H9 (cell line): ENCODE data around the gene RAB1A. TPM values are rescaled to one million over a fixed set of nuclear protein-coding genes. Genes with fewer than 3 reads are reported as not detected.

ENCODE experiments used
- DNase-seq: peaks from one replicate; pipeline ENCODE4 v3.0.0-alpha.2; 2017
- H2AFZ ChIP-seq: one replicate; pipeline ENCODE4 v1.6.1; 2013; ENCODE audit warnings: mild to moderate bottlenecking, low read length, control low read depth, moderate library complexity
- H2AK5ac ChIP-seq: 2 replicates; pipeline ENCODE4 v1.6.1; 2013; ENCODE audit warnings: low read length, control low read depth, mixed read lengths; ENCODE audit not compliant: insufficient read length
- H2BK120ac ChIP-seq: one replicate; pipeline ENCODE4 v1.6.1; 2013; ENCODE audit warnings: low read depth, mild to moderate bottlenecking, low read length, control low read depth, inconsistent platforms; ENCODE audit not compliant: poor library complexity, severe bottlenecking
- H2BK12ac ChIP-seq: 2 replicates; pipeline ENCODE4 v1.6.1; 2013; ENCODE audit warnings: low read length, control low read depth, mixed read lengths, low read depth; ENCODE audit not compliant: insufficient read length
- H2BK15ac ChIP-seq: 2 replicates; pipeline ENCODE4 v1.6.1; 2013; ENCODE audit warnings: low read depth, low read length, control low read depth
- H2BK20ac ChIP-seq: one replicate; pipeline ENCODE4 v1.6.1; 2013; ENCODE audit warnings: low read depth, mild to moderate bottlenecking, low read length, control low read depth, inconsistent platforms; ENCODE audit not compliant: poor library complexity, severe bottlenecking
- H2BK5ac ChIP-seq: 2 replicates; pipeline ENCODE4 v1.6.1; 2013; ENCODE audit warnings: low read length, control low read depth, mixed read lengths; ENCODE audit not compliant: insufficient read length
- H3K14ac ChIP-seq: 2 replicates; pipeline ENCODE4 v1.6.1; 2013; ENCODE audit warnings: low read length, control low read depth; ENCODE audit not compliant: insufficient read depth
- H3K18ac ChIP-seq: 2 replicates; pipeline ENCODE4 v1.6.1; 2013; ENCODE audit warnings: low read depth, mild to moderate bottlenecking, mixed read lengths, low read length, control low read depth; ENCODE audit not compliant: insufficient read length
- H3K23ac ChIP-seq: 2 replicates; pipeline ENCODE4 v1.6.1; 2013; ENCODE audit warnings: low read length, control low read depth, mixed read lengths, low read depth; ENCODE audit not compliant: insufficient read length
- H3K23me2 ChIP-seq: 2 replicates; pipeline ENCODE4 v1.6.1; 2013; ENCODE audit warnings: low read depth, mild to moderate bottlenecking, mixed read lengths, low read length, control low read depth; ENCODE audit not compliant: insufficient read length, poor library complexity, severe bottlenecking
- H3K27ac ChIP-seq: 2 replicates; pipeline ENCODE4 v1.5.1; 2013; ENCODE audit warnings: low read length, control low read depth, mixed read lengths, low read depth; ENCODE audit not compliant: insufficient read length
- H3K27me3 ChIP-seq: 2 replicates; pipeline ENCODE4 v1.6.1; 2013; ENCODE audit warnings: low read length, control low read depth, inconsistent platforms; ENCODE audit not compliant: insufficient read depth
- H3K4ac ChIP-seq: 2 replicates; pipeline ENCODE4 v1.6.1; 2013; ENCODE audit warnings: low read depth, mild to moderate bottlenecking, control low read depth, inconsistent platforms, low read length, moderate library complexity
- H3K4me1 ChIP-seq: 2 replicates; pipeline ENCODE4 v1.6.1; 2013; ENCODE audit warnings: low read length, control low read depth, inconsistent platforms; ENCODE audit not compliant: insufficient read depth
- H3K4me2 ChIP-seq: 2 replicates; pipeline ENCODE4 v1.6.1; 2013; ENCODE audit warnings: low read length, control low read depth, mixed read lengths; ENCODE audit not compliant: insufficient read length, insufficient read depth
- H3K56ac ChIP-seq: 2 replicates; pipeline ENCODE4 v1.6.1; 2013; ENCODE audit warnings: low read depth, mild to moderate bottlenecking, mixed read lengths, low read length, control low read depth; ENCODE audit not compliant: insufficient read length
- H3K79me1 ChIP-seq: 2 replicates; pipeline ENCODE4 v1.6.1; 2013; ENCODE audit warnings: low read depth, mild to moderate bottlenecking, moderate library complexity, low read length, control low read depth, inconsistent platforms; ENCODE audit not compliant: insufficient read depth, poor library complexity, severe bottlenecking
- H3K79me2 ChIP-seq: 2 replicates; pipeline ENCODE4 v1.6.1; 2013; ENCODE audit warnings: low read length, control low read depth, inconsistent platforms; ENCODE audit not compliant: insufficient read depth
- H3K9ac ChIP-seq: 2 replicates; pipeline ENCODE4 v1.6.1; 2013; ENCODE audit warnings: low read length, control low read depth, mixed read lengths; ENCODE audit not compliant: insufficient read length; ENCODE audit errors: extremely low read depth
- H3K9me3 ChIP-seq: one replicate; pipeline ENCODE4 v1.6.1; 2013; ENCODE audit warnings: low read depth, low read length, inconsistent platforms; ENCODE audit not compliant: control insufficient read depth
- H3T11ph ChIP-seq: one replicate; pipeline ENCODE4 v1.6.1; 2013; ENCODE audit warnings: mild to moderate bottlenecking, low read length, control low read depth, inconsistent platforms
- H4K20me1 ChIP-seq: one replicate; pipeline ENCODE4 v1.6.1; 2013; ENCODE audit not compliant: control insufficient read depth, insufficient read length, insufficient read depth
- H4K5ac ChIP-seq: 2 replicates; pipeline ENCODE4 v1.6.1; 2013; ENCODE audit warnings: low read depth, mild to moderate bottlenecking, mixed read lengths, low read length, control low read depth; ENCODE audit not compliant: insufficient read length
- H4K8ac ChIP-seq: replicated peaks from 2 replicates; pipeline ENCODE4 v1.6.1; 2013; ENCODE audit warnings: low read length, control low read depth, mixed read lengths, low read depth; ENCODE audit not compliant: insufficient read length
- H4K91ac ChIP-seq: 2 replicates; pipeline ENCODE4 v1.6.1; 2013; ENCODE audit warnings: low read depth, mild to moderate bottlenecking, moderate library complexity, mixed read lengths, low read length, control low read depth; ENCODE audit not compliant: insufficient read length
- H3K27ac Mint-ChIP-seq, 3 experiments: 2 replicates in 2 of 3; 3 replicates in 1 of 3; pipeline ENCODE4 v1.8.0; 2020 to 2021; ENCODE audit warnings: mixed read lengths in 3 of 3, mild to moderate bottlenecking in 1 of 3, moderate library complexity in 1 of 3
- H3K27me3 Mint-ChIP-seq: 2 replicates; pipeline ENCODE4 v1.8.0; 2021; ENCODE audit warnings: low read depth, mild to moderate bottlenecking, moderate library complexity, mixed read lengths
- H3K36me3 Mint-ChIP-seq, 3 experiments: 2 replicates in 2 of 3; 3 replicates in 1 of 3; pipeline ENCODE4 v1.8.0; 2020 to 2021; ENCODE audit warnings: low read depth in 3 of 3, mixed read lengths in 3 of 3; ENCODE audit not compliant: insufficient read depth in 1 of 3
- H3K4me1 Mint-ChIP-seq, 2 experiments: 2 replicates each; pipeline ENCODE4 v1.8.0; 2020; ENCODE audit warnings: mixed read lengths in 2 of 2
- H3K4me3 Mint-ChIP-seq, 2 experiments: 2 replicates in 1 of 2; 3 replicates in 1 of 2; pipeline ENCODE4 v1.8.0; 2020 to 2021; ENCODE audit warnings: mild to moderate bottlenecking in 2 of 2, mixed read lengths in 2 of 2, moderate library complexity in 1 of 2
- H3K9me3 Mint-ChIP-seq, 2 experiments: 2 replicates in 1 of 2; 3 replicates in 1 of 2; pipeline ENCODE4 v1.8.0; 2020; ENCODE audit warnings: mild to moderate bottlenecking in 2 of 2, mixed read lengths in 2 of 2, moderate library complexity in 1 of 2
- CTCF ChIP-seq: fragments of 200-600 bp; sonication (generic); conservative IDR thresholded peaks from 3 replicates; pipeline ENCODE4 v1.8.0; 2021; ENCODE audit warnings: antibody characterized with exemption, mild to moderate bottlenecking
- WGBS: extraction: QIAGEN DNeasy Blood & Tissue Kit; methylation state at CpG from one replicate; pipeline ENCODE4 v1.1.7; 2013; ENCODE audit warnings: missing lambda C conversion rate, low lambda C conversion rate, mixed read lengths; ENCODE audit not compliant: insufficient read length; ENCODE audit errors: extremely low coverage; 5-methylcytosine and 5-hydroxymethylcytosine counted together
- total RNA-seq: library from RNA; stranded (reverse); gene quantifications from 2 replicates; pipeline ENCODE4 v1.2.1, GENCODE V29; 2021

RAB1A gene
- total RNA-seq, 1 experiment from 2014 or later = 112 TPM

- Histone ChIP-seq H3K9ac (no peak overlapping the region), H2AFZ (no peak overlapping the region), H3K9me3 (peaks cover 7% of the 10 kb centered on the region), H3K27me3 (no peaks in the 10 kb centered on the region), H3K23me2 (no peaks in the 10 kb centered on the region), H3K4me2 (no peak overlapping the region), H2BK15ac (no peak overlapping the region), H3K79me1 (no peaks in the 10 kb centered on the region), H4K5ac (no peak overlapping the region), H2BK120ac (no peak overlapping the region), H3K56ac (no peak overlapping the region), H2AK5ac (no peak overlapping the region), H3K14ac (no peak overlapping the region), H2BK5ac (no peak overlapping the region), H3K4ac (no peak overlapping the region), H3K27ac (no peak overlapping the region), H3T11ph (no peak overlapping the region), H4K20me1 (no peaks in the 10 kb centered on the region), H2BK12ac (no peak overlapping the region), H3K23ac (no peak overlapping the region), H4K8ac (no peak overlapping the region), H4K91ac (no peak overlapping the region), H3K4me1 (peaks cover 2% of the 10 kb centered on the region; the same call in 1 of the 2 replicates), H3K79me2 (no peaks in the 10 kb centered on the region), H2BK20ac (no peak overlapping the region), H3K18ac (no peak overlapping the region)
- Mint-ChIP-seq H3K36me3 (peaks cover 39 to 69% (median 41%) of the 10 kb centered on the region in 3 experiments), H3K27me3 (peaks cover 5% of the 10 kb centered on the region), H3K27ac (no peak overlapping the region; a peak in 1 of 7 replicates), H3K4me3 (no peak overlapping the region), H3K4me1 (peaks cover 30 to 32% of the 10 kb centered on the region in 2 experiments), H3K9me3 (peaks cover 10 to 14% of the 10 kb centered on the region in 2 experiments)
- TF ChIP-seq CTCF = no peak
- no CpG with 5 or more reads among the region's 2 CpGs for WGBS
- DNase-seq = no peak
These were observed 86.9 kb downstream of the RAB1A start for GRCh38 chr2:65043001-65043400.
